ENCODE results near the gene SIPA1L3.

DNA sequence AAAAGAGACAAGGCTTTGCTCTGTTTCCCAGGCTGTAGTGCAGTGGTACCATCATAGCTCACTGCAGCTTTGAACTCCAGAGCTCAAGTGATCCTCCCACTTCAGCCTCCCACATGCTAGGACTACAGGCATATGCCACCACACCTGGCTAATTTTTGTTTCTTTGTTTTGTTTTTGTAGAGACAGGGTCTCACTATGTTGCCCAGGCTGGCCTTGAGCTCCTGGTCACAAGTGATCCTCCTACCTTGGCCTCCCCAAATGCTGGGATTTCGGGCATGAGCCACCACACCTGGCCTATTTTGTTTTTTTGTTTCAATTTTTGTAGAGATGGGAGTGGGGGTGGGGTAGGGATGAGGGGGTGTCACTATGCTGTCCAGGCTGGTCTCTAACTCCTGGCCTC is 7.6 kb upstream of the SIPA1L3 start:
- TF ChIP-seq, protein P1, sequence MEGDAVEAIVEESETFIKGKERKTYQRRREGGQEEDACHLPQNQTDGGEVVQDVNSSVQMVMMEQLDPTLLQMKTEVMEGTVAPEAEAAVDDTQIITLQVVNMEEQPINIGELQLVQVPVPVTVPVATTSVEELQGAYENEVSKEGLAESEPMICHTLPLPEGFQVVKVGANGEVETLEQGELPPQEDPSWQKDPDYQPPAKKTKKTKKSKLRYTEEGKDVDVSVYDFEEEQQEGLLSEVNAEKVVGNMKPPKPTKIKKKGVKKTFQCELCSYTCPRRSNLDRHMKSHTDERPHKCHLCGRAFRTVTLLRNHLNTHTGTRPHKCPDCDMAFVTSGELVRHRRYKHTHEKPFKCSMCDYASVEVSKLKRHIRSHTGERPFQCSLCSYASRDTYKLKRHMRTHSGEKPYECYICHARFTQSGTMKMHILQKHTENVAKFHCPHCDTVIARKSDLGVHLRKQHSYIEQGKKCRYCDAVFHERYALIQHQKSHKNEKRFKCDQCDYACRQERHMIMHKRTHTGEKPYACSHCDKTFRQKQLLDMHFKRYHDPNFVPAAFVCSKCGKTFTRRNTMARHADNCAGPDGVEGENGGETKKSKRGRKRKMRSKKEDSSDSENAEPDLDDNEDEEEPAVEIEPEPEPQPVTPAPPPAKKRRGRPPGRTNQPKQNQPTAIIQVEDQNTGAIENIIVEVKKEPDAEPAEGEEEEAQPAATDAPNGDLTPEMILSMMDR (IDR thresholded peaks at IDR 0.05), result no peak
- TF ChIP-seq POLR2A (IDR thresholded peaks at IDR 0.05), result no peak
